Body of pancreas (tissue), 4 donors: ENCODE results near the gene NBAS. TPM values are rescaled to one million over a fixed set of nuclear protein-coding genes. Genes with fewer than 3 reads are reported as not detected.
"Not testable (repeated sequence)": the region's sequence is repeated elsewhere in the genome, so short reads cannot be mapped to it uniquely, and the experiment has no call there.

Experiments
- ATAC-seq: fragments of 150-250 bp; one replicate; pipeline ENCODE4 v1.9.1; 2016
- DNase-seq, 4 donors: peaks; one replicate each; pipeline ENCODE4 v3.0.0-alpha.2; 2019
- H3K27ac ChIP-seq, 4 donors: fragments of 200-600 bp; sonication (generic); 1 replicate in 3 of 4; 2 replicates in 1 of 4; pipeline versions ENCODE4 v1.5.1 to v1.6.1; 2016 to 2019; ENCODE audit warnings: mild to moderate bottlenecking in 1 of 4, mixed read lengths in 1 of 4, moderate library complexity in 1 of 4
- H3K27me3 ChIP-seq, 2 donors: fragments of 200-600 bp; sonication (generic); one replicate each; pipeline ENCODE4 v1.6.0; 2016; ENCODE audit warnings: mild to moderate bottlenecking in 1 of 2
- H3K36me3 ChIP-seq, 2 donors: fragments of 200-600 bp; sonication (generic); replicated peaks in 1 of 2; 2 replicates each; pipeline ENCODE4 v1.5.1; 2016; ENCODE audit warnings: low read depth in 2 of 2; ENCODE audit not compliant: insufficient read depth in 1 of 2
- H3K4me1 ChIP-seq: fragments of 200-600 bp; sonication (generic); one replicate; pipeline ENCODE4 v1.6.0; 2016
- H3K4me3 ChIP-seq, 2 donors: fragments of 200-600 bp; sonication (generic); 1 replicate in 1 of 2; 2 replicates in 1 of 2; pipeline ENCODE4 v1.5.1; 2016 to 2019
- H3K9me3 ChIP-seq, 3 donors: fragments of 200-600 bp; sonication (generic); 1 replicate in 2 of 3; 2 replicates in 1 of 3; pipeline ENCODE4 v1.5.1; 2016
- POLR2A ChIP-seq, 3 donors: fragments of 450-650 bp; IDR thresholded peaks; one replicate each; pipeline ENCODE4 v1.6.1; 2016; ENCODE audit warnings: antibody characterized with exemption in 3 of 3, mild to moderate bottlenecking in 2 of 3
- WGBS, 2 donors: methylation state at CpG; one replicate each; pipeline ENCODE4 v1.1.5; 2017; 5-methylcytosine and 5-hydroxymethylcytosine counted together
- intact Hi-C: fragments of 100-400 bp; cut with DNase I; formaldehyde crosslinking; loops from one replicate; pipeline ENCODE4 v1.15.1; 2023
- total RNA-seq, 2 donors: library from RNA; depleted of rRNA; stranded (reverse); fragments of >200 nt; gene quantifications; one replicate each; pipeline ENCODE4 v1.1.0, GENCODE V29; 2016
- TF ChIP-seq, protein P1 (sequence below), 7 experiments: fragments of 450-650 bp in 4 of 7; fragments of 200-600 bp in 3 of 7; sonication (generic) in 3 of 7; IDR thresholded peaks; one replicate each; pipeline ENCODE4 v1.5.1; 2016 to 2019; ENCODE audit warnings: antibody characterized with exemption in 7 of 7

The NBAS gene
- total RNA-seq, 2 donors from 2014 or later: 34.0 to 35.9 TPM

DNA sequence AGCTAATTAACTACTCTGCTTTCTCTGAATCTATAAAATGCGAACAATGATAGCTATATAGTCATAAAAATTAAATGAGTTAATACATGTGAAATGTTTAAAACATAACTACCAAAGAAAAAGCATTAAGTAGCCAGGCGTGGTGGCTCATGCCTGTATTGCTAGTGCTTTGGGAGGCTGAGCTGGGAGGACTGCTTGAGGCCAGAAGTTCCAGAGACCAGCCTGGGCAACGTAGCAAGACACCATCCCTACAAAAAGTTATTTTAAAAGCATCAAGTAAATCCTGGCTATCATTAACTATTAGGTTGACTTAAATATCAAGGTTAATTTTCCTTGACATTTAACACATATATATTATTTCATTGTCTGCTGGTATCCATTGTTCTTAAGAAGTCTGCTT lies 152.4 kb downstream of the NBAS start:
- H3K27me3 ChIP-seq: no peaks in the 10 kb centered on the region
- intact Hi-C loops: no loop called here
- H3K36me3 ChIP-seq: no peaks in the 10 kb centered on the region

DNA sequence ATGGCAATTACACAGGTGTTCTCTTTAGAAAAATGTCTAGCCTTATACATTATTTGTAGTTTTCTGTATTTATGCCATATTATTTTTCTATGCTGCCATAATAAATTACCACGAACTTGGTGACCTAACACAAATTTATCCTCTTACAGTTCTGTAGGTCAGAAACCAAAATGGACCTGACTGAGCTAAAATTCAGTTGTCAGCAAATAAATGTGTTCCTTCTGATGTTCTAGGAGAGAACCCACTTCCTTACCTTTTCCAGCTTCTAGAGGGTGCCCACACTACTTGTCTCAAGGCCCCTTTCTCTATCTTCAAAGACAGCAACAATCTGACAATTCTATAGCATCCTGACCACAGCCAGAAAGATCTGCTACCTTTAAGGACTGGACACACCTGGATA lies 153.5 kb downstream of the NBAS start:
- Histone ChIP-seq H3K4me1 (no peaks in the 10 kb centered on the region), H3K9me3 (no peaks in the 10 kb centered on the region), H3K36me3 (no peaks in the 10 kb centered on the region), H3K4me3 (no peak overlapping the region), H3K27me3 (no peaks in the 10 kb centered on the region), H3K27ac (no peak overlapping the region)
- WGBS, 2 donors: 81 to 93% methylated on average over 1 of the region's 1 CpG
- intact Hi-C loops: no loop called here
- ATAC-seq (no peak), DNase-seq (no peak)
- TF ChIP-seq, protein P1, sequence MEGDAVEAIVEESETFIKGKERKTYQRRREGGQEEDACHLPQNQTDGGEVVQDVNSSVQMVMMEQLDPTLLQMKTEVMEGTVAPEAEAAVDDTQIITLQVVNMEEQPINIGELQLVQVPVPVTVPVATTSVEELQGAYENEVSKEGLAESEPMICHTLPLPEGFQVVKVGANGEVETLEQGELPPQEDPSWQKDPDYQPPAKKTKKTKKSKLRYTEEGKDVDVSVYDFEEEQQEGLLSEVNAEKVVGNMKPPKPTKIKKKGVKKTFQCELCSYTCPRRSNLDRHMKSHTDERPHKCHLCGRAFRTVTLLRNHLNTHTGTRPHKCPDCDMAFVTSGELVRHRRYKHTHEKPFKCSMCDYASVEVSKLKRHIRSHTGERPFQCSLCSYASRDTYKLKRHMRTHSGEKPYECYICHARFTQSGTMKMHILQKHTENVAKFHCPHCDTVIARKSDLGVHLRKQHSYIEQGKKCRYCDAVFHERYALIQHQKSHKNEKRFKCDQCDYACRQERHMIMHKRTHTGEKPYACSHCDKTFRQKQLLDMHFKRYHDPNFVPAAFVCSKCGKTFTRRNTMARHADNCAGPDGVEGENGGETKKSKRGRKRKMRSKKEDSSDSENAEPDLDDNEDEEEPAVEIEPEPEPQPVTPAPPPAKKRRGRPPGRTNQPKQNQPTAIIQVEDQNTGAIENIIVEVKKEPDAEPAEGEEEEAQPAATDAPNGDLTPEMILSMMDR (IDR thresholded peaks at IDR 0.05): no peak
- TF ChIP-seq POLR2A (IDR thresholded peaks at IDR 0.05): no peak

More for the DNA sequence above, 152.4 kb downstream of the NBAS start:
- WGBS, 2 donors: 93 to 97% methylated on average over 3 of the region's 3 CpGs
- no peak overlapping the region for H3K27ac ChIP-seq
- TF ChIP-seq POLR2A (IDR thresholded peaks at IDR 0.05): no peak
- TF ChIP-seq, protein P1 (IDR thresholded peaks at IDR 0.05): no peak
- ATAC-seq (no peak), DNase-seq (no peak)
- no peaks in the 10 kb centered on the region for H3K9me3 ChIP-seq
- H3K4me1 ChIP-seq: no peaks in the 10 kb centered on the region
- H3K4me3 ChIP-seq: no peak overlapping the region

DNA sequence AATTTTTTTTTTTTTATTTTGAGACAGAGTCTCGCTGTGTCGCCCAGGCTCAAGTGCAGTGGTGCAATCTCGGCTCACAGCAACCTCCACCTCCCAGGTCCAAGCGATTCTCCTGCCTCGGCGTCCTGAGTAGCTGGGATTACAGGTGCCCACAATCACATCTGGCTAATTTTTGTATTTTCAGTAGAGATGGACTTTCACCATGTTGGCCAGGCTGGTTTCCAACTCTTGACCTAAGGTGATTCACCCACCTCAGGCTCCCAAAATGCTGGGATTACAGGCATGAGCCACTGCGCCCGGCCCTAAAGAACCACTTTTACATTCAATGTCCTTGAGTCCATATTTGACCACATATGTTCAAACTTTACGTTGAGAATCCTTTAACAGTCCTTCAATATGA lies 156.6 kb downstream of the NBAS start:
- ATAC-seq, DNase-seq, H3K4me3 ChIP-seq, H3K27me3 ChIP-seq, H3K27ac ChIP-seq, intact Hi-C loops, H3K9me3 ChIP-seq, H3K36me3 ChIP-seq: not testable (repeated sequence)
- 97 to 98% methylated on average over 9 of the region's 9 CpGs for WGBS, 2 donors
- peaks cover 12% of the 10 kb centered on the region for H3K4me1 ChIP-seq

DNA sequence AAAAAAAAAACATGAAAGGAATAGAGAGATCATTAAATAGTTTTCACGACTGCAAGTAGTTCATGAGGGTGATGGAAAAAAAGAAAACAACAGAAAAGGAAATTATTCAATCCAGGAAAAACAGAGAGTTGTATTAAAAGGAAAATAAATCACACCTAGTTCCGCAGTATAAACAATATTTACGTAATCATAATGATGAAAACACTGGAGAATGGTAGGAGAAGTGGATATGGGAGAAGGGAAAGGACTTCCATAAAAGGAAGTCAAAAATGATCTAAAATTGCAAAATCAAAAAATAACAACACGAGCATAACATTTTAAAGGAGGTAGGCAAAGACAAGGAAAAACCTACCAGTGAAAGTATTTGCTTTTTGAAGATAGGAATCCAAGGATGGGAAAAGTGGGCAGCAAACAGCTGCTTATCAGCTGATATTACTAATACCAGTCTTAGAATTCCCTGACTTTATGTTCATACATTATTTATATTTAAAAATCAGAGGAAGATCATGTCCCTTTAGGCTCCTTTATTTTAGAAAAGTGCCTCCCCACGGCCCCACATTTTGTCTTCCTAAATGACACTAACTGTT lies 160.8 kb downstream of the NBAS start:
- no peak for ATAC-seq

DNA sequence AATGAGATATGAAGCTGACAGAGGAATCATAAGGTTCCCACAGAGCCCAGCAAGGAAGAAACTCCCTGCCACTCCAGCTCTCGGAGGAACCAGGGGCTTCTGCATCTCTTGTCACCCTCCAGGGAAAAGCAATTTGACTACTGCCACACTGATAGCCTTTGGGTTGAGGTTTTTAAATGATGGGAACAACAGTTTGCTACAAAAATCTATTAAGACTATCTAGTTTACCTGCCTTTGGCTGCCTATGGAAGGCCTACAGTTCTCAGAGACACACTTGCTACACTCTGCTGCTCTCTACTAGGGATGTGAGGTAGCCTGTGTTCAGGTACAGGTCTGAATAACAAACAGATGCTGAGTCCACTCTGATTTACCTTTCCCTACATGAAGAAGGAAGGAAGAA lies 161.9 kb downstream of the NBAS start:
- intact Hi-C loops: no loop called here
- H3K4me3 ChIP-seq: no peak overlapping the region
- no peaks in the 10 kb centered on the region for H3K36me3 ChIP-seq
- no peaks in the 10 kb centered on the region for H3K27me3 ChIP-seq
- TF ChIP-seq, protein P1 (IDR thresholded peaks at IDR 0.05): no peak
- TF ChIP-seq POLR2A (IDR thresholded peaks at IDR 0.05): no peak
- WGBS, 2 donors: 100% methylated on average over 1 of the region's 1 CpG
- H3K4me1 ChIP-seq: peaks cover 12% of the 10 kb centered on the region
- DNase-seq: no peak
- no peaks in the 10 kb centered on the region for H3K9me3 ChIP-seq
- ATAC-seq: no peak
- H3K27ac ChIP-seq: no peak overlapping the region

More for the DNA sequence above, 160.8 kb downstream of the NBAS start:
- peak in 1 of 4 donors; percentile 22 for DNase-seq
- Histone ChIP-seq H3K27me3 (no peaks in the 10 kb centered on the region), H3K9me3 (no peaks in the 10 kb centered on the region), H3K4me3 (no peak overlapping the region), H3K36me3 (no peaks in the 10 kb centered on the region), H3K27ac (peak overlapping the region in 1 of 4 donors; percentile 7), H3K4me1 (peaks cover 12% of the 10 kb centered on the region)
- WGBS, 2 donors: 53 to 59% methylated on average over 5 of the region's 5 CpGs
- TF ChIP-seq, protein P1 (IDR thresholded peaks at IDR 0.05): no peak
- TF ChIP-seq POLR2A (IDR thresholded peaks at IDR 0.05): no peak
- intact Hi-C loops: no loop called here
